ENCODE results near the gene OR4C3.
"Not testable (repeated sequence)": the region's sequence is repeated elsewhere in the genome, so short reads cannot be mapped to it uniquely, and the experiment has no call there.

DNA sequence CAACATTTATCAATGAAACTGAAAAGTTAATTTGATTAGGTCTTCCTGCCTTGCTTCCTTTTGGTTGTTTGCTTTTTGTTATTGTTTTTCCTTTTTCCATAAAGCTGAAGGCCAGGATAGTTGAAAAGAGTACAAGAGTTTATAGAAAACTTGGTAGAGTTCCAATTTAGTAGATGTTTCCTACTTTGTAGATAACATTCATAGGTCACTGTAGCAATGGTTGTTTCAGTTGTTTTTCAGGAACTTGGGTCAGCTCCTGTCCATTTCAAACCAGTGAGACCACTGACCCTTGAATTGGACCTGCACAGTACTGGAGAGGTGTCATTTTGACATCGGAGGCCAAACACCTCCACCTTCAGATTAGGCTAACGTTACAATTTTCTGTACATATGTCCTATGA lies 4.9 kb upstream of the OR4C3 start:
- TF ChIP-seq, protein P1, sequence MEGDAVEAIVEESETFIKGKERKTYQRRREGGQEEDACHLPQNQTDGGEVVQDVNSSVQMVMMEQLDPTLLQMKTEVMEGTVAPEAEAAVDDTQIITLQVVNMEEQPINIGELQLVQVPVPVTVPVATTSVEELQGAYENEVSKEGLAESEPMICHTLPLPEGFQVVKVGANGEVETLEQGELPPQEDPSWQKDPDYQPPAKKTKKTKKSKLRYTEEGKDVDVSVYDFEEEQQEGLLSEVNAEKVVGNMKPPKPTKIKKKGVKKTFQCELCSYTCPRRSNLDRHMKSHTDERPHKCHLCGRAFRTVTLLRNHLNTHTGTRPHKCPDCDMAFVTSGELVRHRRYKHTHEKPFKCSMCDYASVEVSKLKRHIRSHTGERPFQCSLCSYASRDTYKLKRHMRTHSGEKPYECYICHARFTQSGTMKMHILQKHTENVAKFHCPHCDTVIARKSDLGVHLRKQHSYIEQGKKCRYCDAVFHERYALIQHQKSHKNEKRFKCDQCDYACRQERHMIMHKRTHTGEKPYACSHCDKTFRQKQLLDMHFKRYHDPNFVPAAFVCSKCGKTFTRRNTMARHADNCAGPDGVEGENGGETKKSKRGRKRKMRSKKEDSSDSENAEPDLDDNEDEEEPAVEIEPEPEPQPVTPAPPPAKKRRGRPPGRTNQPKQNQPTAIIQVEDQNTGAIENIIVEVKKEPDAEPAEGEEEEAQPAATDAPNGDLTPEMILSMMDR (conservative IDR thresholded peaks at IDR 0.05; ENCODE audit: low read depth in 2 of 2): not testable (repeated sequence)
- TF ChIP-seq CREB1 (CRISPR knock-in tag; IDR thresholded peaks at IDR 0.05; ENCODE audit: low read depth); STAT1 (IDR thresholded peaks at IDR 0.05; ENCODE audit: unreplicated experiment); NANOG (IDR thresholded peaks at IDR 0.05; ENCODE audit: borderline replicate concordance); POLR2AphosphoS5 (IDR thresholded peaks at IDR 0.05; ENCODE audit: low read depth): not testable (repeated sequence)
